Fibroblast of the aortic adventitia (primary cell): ENCODE measurements around the gene FSD2. TPM values are rescaled to one million over a fixed set of nuclear protein-coding genes. Genes with fewer than 3 reads are reported as not detected.
A peak's percentile ranks its signal among the peaks of the same experiment; 100 is the strongest.

ENCODE experiments used
- DNase-seq: peaks from one replicate; pipeline ENCODE4 v3.0.0-alpha.2; 2010; ENCODE audit warnings: low read depth
- H3K4me3 ChIP-seq: 2 replicates; pipeline ENCODE4 v1.5.1; 2011; ENCODE audit warnings: low read depth, mild to moderate bottlenecking, control low read depth, low read length, moderate library complexity
- total RNA-seq: library from RNA; depleted of rRNA; stranded (reverse); fragments of >200 nt; gene quantifications from 2 replicates; pipeline ENCODE4 v1.2.3, GENCODE V29; 2012; ENCODE audit warnings: low replicate concordance
- TF ChIP-seq, protein P1 (sequence below): IDR thresholded peaks from 2 replicates; pipeline ENCODE4 v1.5.1; 2011; ENCODE audit warnings: mild to moderate bottlenecking, low read length, control low read depth, inconsistent platforms; ENCODE audit not compliant: insufficient read depth

Gene FSD2
- total RNA-seq, 1 donor, result not detected

DNA sequence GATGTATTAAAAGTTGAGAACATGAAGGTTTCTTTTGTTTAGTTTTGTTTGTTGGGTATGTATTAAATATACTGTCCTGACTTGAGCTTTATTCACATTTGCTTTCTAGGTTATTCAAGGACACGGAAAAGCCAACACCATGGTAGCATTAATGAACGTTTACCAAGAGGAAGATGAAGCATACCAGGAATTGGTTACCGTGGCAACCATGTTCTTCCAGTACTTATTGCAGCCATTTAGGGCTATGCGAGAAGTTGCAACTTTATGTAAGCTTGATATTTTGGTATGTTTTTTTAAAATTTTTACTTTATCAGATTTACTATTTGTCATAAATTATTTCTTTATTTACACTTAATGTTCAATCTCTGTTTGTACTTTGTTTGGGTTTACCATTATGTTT, 7.1 kb upstream of the FSD2 start:
- TF ChIP-seq, protein P1, sequence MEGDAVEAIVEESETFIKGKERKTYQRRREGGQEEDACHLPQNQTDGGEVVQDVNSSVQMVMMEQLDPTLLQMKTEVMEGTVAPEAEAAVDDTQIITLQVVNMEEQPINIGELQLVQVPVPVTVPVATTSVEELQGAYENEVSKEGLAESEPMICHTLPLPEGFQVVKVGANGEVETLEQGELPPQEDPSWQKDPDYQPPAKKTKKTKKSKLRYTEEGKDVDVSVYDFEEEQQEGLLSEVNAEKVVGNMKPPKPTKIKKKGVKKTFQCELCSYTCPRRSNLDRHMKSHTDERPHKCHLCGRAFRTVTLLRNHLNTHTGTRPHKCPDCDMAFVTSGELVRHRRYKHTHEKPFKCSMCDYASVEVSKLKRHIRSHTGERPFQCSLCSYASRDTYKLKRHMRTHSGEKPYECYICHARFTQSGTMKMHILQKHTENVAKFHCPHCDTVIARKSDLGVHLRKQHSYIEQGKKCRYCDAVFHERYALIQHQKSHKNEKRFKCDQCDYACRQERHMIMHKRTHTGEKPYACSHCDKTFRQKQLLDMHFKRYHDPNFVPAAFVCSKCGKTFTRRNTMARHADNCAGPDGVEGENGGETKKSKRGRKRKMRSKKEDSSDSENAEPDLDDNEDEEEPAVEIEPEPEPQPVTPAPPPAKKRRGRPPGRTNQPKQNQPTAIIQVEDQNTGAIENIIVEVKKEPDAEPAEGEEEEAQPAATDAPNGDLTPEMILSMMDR, result no peak
- H3K4me3 ChIP-seq, result no peak overlapping the region
- DNase-seq, result no peak

DNA sequence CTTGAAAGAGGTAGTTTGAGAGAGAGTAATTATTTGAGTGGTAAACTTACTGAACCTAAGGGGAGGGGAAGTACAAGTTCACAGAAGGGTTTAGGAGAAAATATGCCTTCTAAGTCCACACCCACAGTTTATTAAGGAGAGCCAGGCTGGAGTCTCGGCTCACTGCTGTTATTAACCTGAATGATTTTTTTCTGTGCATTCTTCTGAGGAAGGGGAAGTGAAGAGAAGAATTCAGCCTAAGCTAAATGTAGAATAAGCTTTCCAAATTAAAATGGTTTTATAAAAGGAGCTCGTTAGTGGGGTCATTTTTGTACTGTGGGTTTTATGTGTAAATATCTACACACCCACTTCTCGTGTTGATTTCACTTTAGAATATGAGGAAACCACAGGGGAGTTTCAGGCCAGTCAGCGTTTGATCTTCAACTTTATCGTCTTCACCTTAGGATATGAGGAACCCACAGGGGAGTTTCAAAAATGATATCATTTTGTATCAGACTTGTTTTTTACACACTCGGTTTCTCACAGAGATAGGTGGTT, 5.1 kb upstream of the FSD2 start:
- DNase-seq, result no peak
- TF ChIP-seq, protein P1, result no peak
- H3K4me3 ChIP-seq, result peak overlapping the region; percentile 91

DNA sequence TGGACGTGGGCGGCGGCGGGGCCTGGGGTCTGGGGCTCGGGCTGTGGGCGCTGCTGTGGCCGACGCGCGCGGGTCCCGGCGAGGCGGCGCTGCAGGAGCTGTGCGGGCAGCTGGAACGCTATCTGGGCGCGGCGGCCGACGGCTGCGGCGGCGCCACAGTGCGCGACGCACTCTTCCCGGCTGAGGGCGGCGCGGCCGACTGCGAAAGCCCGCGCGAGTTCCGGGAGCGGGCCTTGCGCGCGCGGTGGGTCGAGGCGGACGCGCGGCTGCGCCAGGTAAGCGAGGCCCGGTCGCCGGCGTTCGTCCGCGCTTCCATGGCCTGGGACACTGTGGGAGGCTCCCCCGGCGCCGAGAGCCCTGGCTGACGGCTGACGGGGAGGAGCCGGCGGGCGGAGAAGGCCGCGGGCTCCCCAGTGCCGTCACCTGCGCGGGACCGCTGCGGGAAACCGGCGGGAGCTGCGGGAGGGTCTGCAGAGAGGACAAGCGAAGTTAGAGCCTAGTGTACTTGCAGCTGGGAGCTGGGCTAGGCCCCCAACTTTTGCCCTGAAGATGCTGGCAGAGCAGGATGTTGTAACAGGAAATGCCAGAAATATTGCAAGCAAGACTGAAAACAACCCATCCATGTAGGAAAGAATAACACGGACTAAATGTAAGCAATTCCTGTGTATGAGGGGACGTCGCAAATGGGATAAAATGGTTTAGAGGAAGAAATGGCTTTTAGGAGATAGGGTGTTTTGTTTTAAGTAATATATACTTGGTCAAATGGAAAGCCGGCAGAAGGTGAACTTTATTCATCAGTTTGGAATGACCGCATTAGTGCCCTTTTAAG, 4.4 kb upstream of the FSD2 start:
- TF ChIP-seq, protein P1, result no peak
- DNase-seq, result peak; percentile 66
- peak overlapping the region; percentile 91 for H3K4me3 ChIP-seq

DNA sequence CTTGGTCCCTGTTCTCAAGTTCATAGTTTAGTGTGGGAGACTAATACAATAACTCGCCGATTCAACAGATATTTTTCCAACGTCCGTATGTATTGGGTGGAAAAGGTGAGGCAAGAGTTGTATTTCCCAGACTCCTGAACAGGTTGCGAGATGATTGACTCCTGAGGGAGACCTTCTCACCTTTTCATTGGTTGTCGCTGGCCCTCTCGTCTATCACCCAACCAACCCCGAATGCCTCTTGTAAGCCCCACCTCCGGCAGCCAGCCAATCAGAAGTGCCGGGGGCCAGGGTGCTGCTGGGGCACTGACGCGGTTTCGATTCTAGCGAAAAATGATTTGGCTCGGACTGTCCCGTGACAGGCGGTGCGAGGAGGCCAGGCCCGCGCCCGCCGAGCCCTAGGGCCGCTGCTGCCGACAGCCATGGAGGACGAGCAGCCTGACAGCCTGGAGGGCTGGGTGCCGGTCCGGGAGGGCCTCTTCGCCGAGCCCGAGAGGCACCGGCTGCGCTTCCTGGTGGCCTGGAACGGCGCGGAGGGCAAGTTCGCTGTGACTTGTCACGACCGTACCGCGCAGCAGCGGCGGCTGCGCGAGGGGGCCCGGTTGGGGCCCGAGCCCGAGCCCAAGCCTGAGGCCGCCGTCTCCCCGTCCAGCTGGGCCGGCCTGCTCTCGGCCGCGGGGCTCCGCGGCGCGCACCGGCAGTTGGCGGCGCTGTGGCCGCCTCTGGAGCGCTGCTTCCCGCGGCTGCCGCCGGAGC, 3.6 kb upstream of the FSD2 start, which contains the start of gene WHAMM:
Gene WHAMM, plus strand, starts transcription at position 321 of the 753 bp plus-strand sequence. Its CDS starts 99 bp downstream, at position 420.
- TF ChIP-seq, protein P1, result no peak
- H3K4me3 ChIP-seq, result peak within 1 kb of the TSS; percentile 91
- peak; percentile 98 for DNase-seq

DNA sequence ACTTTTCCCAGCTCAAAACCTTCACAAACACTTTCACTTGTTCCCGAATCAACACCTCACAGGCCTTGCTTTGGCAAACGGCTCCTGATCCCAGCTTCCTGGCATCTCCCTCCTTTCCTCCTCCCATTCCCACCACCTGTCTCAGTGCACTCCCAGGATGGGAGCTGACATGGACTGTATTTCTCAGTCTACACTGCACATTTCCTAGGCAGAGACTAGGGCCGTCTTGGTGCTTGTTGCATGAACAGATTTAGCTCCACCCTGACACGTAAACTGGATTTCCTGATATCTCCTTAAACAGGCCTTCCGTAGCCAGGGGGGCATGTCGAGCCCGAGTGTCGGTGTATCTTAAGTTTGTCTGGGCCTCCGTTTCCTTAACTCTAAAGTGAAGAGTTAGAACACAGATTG, 2.8 kb upstream of the FSD2 start:
- DNase-seq, result no peak
- TF ChIP-seq, protein P1, result no peak
- no peak overlapping the region for H3K4me3 ChIP-seq

DNA sequence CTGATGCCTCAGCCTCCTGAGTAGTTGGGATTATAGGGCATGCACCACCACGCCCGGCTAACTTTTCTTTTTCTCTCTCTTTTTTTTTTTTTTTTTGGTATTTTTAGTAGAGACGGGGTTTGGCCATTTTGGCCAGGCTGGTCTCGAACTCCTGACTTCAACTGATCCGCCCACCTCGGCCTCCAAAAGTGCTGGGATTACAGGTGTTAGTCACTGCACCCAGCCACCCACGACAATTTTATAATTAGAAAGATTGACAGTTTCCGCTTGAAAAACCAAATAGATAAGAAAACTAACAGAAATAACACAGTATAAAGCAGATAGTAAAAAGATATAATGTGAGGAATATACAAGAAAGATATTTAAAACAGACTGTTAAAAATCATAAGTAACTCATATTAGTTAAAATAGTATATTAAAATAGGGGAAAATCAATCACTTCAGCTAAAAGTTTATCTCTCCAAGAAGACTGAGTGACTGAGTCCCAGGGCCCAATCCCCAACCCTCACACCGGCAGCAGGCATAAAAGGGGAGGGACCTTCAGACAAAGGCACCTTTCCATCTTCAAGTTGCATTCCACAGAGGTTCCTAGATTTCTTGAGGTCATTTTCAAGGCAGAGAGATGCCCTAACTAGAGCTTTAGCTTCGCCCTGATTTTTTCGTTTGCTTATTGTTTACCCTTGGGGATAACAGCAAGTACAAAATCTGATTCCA, 2.2 kb upstream of the FSD2 start:
- TF ChIP-seq, protein P1, result no peak
- no peak overlapping the region for H3K4me3 ChIP-seq
- DNase-seq, result no peak
